Ovary (tissue), 3 donors: ENCODE data around the gene GRIA4.

Experiments used
- CTCF ChIP-seq, 3 donors: fragments of 450-650 bp in 2 of 3; fragments of 200-600 bp in 1 of 3; IDR thresholded peaks; one replicate each; pipeline versions ENCODE4 v1.5.1 to v1.8.0; 2016 to 2022; ENCODE audit warnings: antibody characterized with exemption in 3 of 3, mild to moderate bottlenecking in 1 of 3
- EP300 ChIP-seq: sonication (generic); formaldehyde crosslinking; IDR thresholded peaks from one replicate; pipeline ENCODE4 v1.6.1; 2017; ENCODE audit warnings: antibody characterized with exemption
- POLR2A ChIP-seq: fragments of 450-650 bp; IDR thresholded peaks from one replicate; pipeline ENCODE4 v1.6.1; 2017; ENCODE audit warnings: antibody characterized with exemption, mild to moderate bottlenecking, moderate library complexity
- donor health status: DM: no; HTN: no; CAD: no.

- TF ChIP-seq CTCF (IDR thresholded peaks at IDR 0.05) (no peak), POLR2A (no peak), EP300 (no peak)
Measured at GRCh38 chr11:105868762-105869285, 259.0 kb downstream of the GRIA4 start.
